Gastrocnemius medialis (tissue), 4 donors: Measurements from ENCODE around the gene GPHN.

ENCODE experiments used
- CTCF ChIP-seq, 5 experiments: fragments of 450-650 bp in 3 of 5; fragments of 200-600 bp in 2 of 5; sonication (generic) in 2 of 5; IDR thresholded peaks in 4 of 5; conservative IDR thresholded peaks in 1 of 5; 1 replicate in 4 of 5; 2 replicates in 1 of 5; pipeline ENCODE4 v1.5.1; 2016 to 2019; ENCODE audit warnings: antibody characterized with exemption in 5 of 5, mild to moderate bottlenecking in 3 of 5, moderate library complexity in 3 of 5
- POLR2A ChIP-seq, 2 donors: fragments of 450-650 bp; IDR thresholded peaks; one replicate each; pipeline ENCODE4 v1.6.1; 2017; ENCODE audit warnings: antibody characterized with exemption in 2 of 2, mild to moderate bottlenecking in 2 of 2, moderate library complexity in 2 of 2

- TF ChIP-seq CTCF (IDR thresholded peaks at IDR 0.05 in 4 of 5, conservative IDR thresholded peaks at IDR 0.05 in 1 of 5) (no peak), POLR2A (IDR thresholded peaks at IDR 0.05) (no peak)
These were observed 250.2 kb downstream of the GPHN start for GRCh38 chr14:66758031-66758613.
